ENCODE data around the gene PPM1D.
"Not testable (repeated sequence)": the region's sequence is repeated elsewhere in the genome, so short reads cannot be mapped to it uniquely, and the experiment has no call there.

Gene PPM1D

DNA sequence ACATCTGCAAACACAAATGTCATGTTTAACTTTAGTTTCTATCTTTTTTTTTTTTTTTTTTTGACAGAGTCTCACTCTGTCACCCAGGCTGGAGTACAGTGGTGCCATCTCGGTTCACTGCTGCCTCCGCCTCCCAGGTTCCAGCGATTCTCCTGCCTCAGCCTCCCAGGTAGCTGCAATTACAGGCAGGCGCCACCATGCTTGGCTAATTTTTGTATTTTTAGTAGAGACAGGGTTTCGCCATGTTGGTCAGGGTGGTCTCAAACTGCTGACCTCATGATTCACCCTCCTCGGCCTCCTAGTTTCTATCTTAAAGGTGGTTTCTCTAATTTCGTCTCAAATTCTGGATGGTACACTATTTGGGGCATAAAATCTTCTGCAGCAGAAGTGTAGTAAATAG is 5.8 kb upstream of the PPM1D start:
- DNase-seq: not testable (repeated sequence)

DNA sequence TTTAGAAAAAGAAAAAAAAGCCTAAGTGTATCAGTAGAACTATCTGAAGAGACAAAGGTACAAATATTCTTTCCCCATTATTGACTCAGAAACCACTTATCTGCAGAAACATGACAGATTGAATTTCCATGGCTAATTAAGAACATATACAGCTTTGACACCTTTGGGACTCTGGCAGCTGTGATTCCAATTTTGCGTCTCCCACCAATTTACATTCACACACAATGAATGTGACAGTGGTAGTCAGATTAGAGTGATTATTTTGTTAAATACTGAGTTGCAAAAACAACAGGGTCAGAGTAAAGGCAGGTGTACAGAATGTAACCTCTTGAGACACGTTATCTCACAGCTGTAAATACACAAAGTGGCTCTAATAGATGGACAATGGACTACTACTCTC is 5.3 kb upstream of the PPM1D start:
- no peak for DNase-seq

DNA sequence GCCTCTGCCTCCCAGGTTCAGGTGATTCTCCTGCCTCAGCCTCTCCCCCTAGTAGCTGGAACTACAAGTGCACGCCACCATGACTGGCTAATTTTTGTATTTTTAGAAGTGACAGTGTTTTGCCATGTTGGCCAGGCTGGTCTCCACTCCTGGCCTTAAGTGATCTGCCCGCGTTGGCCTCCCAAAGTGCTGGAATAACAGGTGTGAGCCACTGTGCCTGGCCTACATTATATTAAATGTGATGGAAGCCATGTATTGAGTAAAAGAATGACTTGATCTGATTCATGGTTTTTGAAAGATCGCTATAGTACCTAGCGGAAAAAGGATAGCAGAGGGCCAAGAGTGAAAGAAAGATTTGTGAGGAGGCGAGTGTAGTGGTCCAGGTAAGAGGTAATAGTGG is 2.7 kb upstream of the PPM1D start:
- DNase-seq: no peak

DNA sequence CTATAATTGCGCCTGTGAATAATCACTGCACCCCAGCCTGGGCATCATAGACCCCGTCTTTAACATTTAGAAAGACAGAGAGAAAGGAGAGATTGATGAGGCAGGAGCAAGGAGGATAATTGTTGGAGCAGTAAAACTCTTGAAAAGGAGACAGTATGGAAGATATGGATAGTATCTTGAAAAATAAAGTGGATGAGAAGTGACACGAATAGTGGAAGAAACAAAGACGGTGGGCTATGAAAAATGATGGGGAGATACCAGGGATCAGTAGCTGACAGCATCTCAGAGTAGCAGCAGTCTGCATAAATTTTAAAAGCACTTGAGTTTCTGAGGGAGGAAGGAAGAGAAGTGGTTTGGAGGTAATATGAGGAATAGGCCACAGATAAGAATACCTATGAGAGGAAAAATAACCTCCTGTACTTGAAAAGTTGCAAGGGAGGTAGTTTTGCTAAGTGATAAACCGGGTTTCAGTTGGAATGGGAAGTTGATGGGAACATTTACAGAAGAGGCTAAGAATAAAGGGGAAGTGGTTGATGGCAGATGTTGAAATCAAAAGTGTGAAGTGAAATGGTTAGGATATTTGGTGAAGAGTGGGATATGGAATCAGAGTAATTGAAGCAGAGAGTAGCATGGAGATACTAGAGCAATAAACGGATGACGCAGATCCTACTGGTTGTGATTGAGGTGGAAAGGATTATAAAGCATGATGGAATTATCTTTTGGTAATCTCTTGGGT is 1.8 kb upstream of the PPM1D start:
- DNase-seq: no peak

DNA sequence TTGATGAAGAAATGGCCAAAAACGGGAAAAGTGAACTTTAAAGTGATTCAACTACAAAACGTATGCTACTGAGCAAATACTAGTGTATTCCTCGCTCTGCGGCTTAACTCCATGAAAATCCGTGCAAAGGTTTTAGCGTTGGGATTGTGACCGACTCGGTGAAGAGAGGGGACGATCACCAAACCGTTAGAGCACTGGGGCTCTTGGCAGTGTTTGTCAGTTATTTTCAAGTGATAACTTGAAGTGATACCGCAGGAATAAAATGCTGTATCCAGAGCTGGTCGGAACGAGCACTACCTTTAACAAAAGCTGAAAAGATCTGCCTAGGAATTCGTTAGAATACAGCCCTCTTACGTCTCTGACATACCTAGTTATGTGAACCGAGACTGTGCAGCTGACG is 773 bp upstream of the PPM1D start:
- no peak for DNase-seq

DNA sequence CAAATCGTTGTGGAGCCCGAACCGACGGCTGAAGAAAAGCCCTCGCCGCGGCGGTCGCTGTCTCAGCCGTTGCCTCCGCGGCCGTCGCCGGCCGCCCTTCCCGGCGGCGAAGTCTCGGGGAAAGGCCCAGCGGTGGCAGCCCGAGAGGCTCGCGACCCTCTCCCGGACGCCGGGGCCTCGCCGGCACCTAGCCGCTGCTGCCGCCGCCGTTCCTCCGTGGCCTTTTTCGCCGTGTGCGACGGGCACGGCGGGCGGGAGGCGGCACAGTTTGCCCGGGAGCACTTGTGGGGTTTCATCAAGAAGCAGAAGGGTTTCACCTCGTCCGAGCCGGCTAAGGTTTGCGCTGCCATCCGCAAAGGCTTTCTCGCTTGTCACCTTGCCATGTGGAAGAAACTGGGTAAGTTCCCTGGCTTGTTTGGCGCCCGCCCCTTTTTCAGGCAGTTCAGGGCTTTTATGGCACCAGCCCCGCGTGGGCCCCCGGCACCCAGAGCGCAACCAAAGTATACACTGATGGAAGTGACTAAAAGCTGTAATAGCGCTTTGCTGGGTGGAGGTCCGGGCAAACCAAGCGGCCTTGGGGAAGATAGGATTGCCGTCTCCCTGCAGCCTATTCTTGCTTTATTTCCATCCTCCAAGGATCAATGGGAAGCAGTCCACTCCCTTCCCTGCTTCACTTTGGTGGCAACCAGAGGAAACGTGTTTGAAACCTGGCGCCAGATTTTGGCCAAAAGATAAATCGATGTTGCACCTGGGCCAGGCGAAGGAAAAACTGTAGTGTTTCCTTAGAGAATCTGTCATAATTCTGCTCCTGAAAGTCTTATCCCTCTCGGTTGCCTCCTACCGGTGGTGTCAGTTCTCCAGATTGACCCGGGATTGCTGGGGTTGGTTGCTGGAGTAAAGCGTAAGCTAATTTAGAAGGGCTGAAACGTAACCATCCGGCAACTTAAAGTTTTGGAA is 775 bp downstream of the PPM1D start:
- peak; percentile 68 for DNase-seq

DNA sequence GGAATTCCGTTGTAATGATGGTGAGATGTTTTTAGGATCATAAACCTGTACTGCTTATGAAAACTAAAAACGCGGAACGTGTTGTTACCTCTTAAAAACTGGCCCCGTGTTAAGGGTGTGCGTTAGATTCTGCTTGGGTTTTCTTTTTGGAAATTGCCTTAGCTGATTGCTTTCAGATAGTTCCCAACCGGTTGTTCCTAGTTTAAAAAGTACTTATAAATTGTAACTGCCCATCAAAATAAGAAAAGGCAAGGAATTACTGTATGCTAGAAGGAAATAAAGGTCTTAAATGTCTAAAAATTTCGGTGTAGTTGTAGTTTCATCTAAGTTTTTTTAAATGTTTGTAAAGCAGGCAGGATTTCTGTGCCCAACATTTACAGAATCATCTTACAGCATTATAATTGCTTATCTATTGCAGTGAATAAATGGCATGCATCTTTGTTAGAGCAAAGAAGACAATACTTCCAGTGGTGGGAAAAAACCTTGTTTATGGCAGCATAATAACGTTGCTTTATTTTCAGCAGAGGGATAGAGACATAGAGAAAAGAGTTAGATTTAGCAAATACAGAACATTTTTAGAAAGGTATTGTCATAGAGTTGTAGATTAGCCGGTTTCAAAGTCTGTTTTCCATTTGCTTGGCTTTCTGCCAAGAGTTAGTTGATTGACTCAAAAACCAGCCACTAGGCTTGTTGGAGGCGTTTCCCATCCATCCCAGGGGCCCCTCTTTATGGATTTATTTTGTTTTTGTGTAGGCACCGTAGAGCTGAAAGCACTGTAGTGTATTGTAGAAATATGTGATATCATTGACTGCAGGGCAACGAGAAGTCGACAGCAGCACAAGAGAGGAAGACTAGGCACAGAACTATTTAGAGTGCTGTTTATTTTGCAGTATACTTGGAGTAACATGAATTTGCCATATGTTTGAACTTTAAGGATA is 1.7 kb downstream of the PPM1D start:
- peak; percentile 28 for DNase-seq

DNA sequence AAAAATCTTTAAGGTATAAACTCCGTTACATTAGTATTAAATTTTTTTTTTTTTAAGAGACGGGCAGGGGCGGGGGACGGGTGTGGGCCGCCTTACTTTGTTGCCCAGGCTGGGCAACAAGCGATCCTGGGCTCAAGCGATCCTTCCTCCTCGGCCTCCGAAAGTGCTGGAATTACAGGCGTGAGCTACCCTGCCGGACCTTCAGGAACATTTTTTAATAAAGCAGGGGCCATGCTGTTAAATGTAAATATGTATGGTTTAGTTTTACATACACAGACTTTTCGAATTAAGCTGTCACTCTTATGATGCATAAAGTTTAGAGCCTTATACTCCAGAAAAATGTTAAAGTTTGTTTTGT is 2.4 kb downstream of the PPM1D start:
- DNase-seq: no peak

DNA sequence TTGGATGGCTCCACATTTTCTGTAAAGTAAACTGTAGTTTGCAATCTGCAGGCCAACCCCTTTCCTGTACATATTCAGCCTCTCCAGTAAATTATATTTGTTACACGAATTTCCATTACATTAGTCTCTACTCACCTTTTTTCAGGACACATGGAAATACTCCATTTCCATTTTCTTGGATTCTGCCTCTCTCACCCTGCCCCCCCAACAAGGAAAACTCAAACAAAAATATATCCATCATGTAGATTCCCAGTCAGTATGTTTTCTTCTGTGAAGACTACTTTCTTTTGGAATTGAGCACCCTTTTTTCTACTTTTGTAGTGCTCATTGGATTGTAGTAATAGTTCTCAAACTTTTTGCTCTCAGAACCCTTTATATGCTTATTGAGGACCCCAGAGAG is 2.9 kb downstream of the PPM1D start:
- DNase-seq: no peak

DNA sequence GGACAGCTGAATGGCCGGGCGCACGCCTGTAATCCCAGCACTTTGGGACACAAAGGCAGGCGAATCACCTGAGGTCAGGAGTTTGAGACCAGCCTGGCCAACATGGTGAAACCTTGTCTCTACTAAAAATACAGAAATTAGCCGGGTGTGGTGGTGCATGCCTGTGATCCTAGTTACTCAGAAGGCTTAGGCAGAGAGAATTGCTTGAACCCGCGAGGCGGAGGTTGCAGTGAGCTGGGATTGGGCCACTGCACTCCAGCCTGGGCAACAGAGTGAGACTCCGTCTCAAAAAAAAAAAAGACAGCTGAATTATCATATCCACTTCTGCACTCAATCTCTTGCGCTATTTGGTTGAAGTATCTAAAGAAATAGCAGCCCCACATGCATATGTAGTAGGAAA is 3.5 kb downstream of the PPM1D start:
- not testable (repeated sequence) for DNase-seq

DNA sequence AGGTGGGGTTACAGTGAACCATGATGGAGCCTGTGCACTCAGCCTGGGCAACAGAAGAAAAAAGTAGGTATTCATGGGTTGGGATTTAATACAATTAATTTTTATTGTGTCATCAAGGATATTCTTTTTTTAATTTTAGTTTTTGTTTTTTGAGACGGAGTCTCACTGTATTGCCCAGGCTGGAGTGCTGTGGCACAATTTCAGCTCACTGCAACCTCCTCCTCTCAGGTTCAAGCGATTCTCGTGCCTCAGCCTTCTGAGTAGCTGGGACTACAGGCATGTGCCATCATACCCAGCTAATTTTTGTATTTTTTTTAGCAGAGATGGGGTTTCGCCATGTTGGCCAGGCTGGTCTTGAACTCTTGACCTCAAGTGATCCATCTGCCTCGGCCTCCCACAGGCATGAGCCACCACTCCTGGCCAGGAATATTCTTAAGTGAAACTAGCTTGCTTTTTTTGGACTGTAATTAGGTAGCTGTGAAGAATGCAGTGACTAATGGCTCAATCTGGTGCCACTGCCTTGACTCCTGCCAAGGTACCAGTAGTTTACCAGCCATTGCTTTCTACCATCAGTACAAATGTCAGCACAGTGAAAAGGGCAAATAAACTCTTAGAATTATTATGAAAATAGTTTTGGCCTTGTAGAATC is 4.8 kb downstream of the PPM1D start:
- DNase-seq: no peak

DNA sequence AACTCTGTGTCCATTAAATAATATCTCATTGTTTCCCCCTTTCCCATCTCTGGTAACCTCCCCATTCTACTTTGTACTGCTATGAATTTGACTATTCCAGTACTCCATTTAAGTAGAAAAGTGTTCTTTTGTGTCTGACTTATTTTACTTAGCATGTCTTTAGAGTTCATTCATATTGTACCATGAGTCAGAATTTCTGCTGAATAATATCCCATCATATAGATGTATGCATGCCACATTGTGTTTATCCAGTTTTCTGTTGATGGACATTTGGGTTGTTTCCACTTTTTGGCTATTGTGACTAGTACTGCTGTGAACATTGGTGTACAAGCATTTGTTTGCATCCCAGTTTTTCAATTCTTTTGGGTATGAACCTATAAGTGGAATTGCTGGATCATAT is 6.0 kb downstream of the PPM1D start:
- no peak for DNase-seq

DNA sequence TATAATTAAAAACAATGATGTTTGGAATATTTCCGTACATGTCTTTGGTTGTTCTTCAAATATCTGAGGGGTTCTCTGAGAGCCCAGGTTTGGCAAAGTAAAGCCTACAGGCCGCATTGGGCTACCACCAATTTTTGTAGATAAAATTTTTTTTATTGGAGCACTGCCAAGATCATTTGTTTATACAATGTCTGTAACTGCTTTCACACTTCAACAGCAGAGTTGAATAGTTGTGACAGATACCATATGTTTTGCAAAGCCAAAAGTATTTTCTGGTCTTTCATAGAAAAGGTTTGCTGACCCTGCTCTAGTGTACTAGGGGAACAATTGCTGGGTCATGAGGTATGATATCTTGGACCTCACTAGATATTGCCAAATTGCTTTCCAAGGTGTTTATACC is 10.5 kb downstream of the PPM1D start:
- no peak for DNase-seq

DNA sequence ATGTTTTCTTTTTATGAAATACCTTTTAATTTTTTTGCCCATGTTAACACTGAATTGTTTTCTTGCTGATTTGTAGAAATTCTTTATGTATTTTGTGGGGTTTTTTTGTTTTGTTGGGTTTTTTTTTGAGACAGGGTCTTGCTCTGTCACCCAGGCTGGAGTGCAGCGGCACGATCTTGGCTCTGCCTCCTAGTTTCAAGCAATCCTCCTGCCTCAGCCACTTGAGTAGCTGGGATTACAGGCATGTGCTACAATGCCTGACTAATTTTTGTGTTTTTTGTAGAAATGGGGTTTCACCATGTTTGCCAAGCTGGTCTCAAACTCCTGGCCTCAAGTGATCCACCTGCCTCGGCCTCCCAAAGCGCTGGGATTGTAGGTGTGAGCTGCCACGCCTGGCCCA is 11.3 kb downstream of the PPM1D start:
- DNase-seq: not testable (repeated sequence)

DNA sequence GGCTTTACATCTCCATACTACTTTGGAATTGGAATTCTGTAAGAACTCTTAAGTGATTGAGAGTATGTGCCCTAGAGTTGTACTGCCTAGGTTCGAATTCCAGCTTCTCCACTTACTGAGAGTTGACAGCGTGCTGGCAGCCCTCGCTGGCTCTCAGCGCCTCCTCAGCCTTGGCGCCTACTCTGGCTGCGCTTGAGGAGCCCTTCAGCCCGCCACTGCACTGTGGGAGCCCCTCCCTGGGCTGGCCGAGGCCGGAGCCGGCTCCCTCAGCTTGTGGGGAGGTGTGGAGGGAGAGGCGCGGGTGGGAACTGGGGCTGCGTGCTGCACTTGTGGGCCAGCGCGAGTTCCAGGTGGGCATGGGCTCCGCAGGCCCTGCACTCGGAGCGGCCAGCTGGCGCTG is 13.3 kb downstream of the PPM1D start:
- no peak for DNase-seq

DNA sequence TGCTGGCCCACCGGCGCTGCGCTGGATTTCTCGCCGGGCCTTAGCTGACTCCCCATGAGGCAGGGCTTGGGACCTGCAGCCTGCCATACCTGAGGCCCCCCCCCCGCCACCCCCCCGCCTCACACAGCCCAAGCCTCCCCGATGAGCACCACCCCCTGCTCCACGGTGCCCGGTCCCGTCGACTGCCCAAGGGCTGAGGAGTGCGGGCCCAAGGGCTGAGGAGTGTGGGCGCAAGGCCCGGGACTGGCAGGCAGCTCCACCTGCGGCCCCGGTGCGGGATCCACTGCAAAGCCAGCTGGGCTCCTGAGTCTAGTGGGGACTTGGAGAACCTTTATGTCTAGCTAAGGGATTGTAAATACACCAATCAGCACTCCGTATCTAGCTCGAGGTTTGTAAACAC is 13.8 kb downstream of the PPM1D start:
- not testable (repeated sequence) for DNase-seq

DNA sequence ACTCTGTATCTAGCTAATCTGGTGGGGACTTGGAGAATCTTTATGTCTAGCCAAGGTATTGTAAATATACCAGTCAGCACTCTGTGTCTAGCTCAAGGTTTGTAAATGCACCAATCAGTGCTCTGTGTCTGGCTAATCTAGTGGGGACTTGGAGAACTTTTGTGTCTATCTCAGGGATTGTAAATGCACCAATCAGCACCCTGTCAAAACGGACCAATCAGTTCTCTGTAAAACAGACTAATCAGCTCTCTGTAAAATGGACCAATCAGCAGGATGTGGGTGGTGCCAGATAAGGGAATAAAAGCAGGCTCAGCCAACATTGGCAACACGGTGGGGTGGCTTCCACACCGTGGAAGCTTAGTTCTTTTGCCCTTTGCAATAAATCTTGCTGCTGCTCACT is 14.3 kb downstream of the PPM1D start:
- not testable (repeated sequence) for DNase-seq

DNA sequence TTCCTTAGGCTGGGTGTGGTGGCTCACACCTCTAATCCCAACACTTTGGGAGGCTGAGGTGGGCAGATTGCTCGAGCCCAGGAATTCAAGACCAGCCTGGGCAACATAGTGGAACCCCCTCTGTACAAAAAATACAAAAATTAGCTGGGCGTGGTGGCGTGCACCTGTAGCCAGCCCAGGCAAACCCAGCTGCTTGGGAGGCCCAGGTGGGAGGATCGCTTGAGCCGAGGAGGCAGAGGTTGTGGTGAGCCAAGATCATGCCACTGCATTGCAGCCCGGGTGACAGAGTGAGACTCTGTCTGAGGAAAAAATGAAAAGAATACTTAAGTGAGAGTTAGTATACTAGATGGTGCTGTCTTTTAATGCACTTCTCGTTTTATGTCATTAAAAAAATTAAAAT is 15.1 kb downstream of the PPM1D start:
- no peak for DNase-seq

DNA sequence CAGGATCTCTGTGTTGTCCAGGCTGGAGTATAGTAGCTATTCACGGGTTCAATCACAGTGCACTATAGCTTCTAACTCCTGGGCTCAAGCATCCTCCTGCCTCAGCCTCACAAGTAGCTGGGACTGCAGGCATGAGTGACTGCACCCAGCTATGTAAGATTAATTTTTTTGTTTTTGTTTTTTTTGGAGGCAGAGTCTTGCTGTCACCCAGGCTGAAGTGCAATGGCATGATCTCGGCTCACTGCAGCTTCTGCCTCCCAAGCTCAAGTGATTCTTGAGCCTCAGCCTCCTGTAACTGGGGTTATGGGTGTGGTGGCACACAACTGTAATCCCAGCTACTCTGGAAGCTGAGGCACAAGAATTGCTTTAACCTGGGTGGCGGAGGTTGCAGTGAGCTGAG is 15.8 kb downstream of the PPM1D start:
- DNase-seq: no peak

DNA sequence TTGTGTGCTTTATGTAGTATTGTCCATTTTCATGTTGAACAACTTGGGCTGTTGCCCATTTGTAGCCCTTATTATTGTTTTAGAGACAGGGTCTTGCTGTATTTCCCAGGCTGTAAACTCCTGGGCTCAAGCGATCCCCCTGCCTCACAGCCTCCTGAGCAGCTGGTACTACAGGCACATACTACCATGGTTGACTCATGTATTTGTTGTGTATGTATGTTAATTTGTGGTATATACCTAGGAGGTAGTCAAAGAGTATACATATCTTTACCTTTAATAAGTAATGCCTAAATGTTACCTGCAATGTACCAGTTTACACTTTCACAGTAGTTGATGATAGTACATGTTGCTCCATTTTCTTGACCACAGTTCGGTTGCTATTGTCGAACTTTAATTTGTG is 18.1 kb downstream of the PPM1D start:
- DNase-seq: no peak

DNA sequence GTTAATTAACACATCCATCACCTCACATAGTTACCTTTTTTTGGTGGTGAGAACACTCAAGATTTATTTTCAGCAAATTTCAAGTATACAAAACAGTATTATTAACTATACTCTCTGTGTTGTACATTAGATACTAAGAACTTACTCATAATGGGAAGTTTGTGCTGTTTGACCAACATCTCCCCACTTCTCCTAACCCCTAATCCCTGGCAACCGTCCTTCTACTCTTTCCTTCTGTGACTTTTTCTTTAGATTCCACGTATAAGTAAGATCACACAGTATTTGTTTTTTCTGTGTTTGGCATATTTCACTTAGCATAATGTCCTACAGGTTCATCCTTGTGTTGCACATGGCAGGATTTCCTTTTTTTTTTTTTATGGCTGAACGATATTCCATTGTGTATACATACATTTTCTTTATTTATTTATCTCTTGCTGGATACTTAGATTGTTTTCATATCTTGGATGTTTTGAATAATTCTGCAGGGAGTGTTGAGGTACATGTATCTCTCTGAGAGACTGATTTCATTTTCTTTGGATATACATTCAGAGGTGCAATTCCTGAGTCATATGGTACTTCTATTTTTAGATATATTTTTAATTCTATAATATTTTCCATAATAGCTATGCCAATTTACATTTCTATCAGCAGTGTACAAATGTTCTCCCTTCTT is 19.0 kb downstream of the PPM1D start:
- DNase-seq: no peak

DNA sequence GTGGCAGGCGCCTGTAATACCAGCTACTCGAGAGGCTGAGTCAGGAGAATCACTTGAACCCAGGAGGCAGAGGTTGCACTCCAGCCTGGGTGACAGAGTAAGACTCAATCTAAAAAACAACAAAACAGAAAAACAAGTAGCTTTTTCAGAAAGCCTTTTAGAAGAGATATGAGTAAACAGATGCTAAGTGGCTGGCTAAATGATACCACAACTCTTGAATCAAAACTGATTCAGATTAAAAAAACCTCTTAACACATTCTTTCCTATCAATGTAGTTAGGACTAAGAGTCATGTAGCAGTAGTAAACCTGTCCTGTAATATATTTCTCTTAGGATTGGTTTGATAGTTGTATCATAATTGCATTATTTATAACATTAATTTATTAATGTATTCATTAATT is 23.0 kb downstream of the PPM1D start:
- DNase-seq: no peak
